GM21526 (cell line): ENCODE data around the gene BBX.
"Not testable (repeated sequence)": the region's sequence is repeated elsewhere in the genome, so short reads cannot be mapped to it uniquely, and the experiment has no call there.

ENCODE experiments used
- ATAC-seq: cut with Tn5 transposase; IDR thresholded peaks from one replicate; pipeline ENCODE4 v1.9.1; 2021; ENCODE audit warnings: moderate library complexity; ENCODE audit not compliant: unreplicated experiment, low FRiP score

The BBX gene

GRCh38 chr3:107540857-107541256, 18.1 kb downstream of the BBX start:
- ATAC-seq = no peak

- ATAC-seq = no peak
Measured at GRCh38 chr3:107542665-107543064, 19.9 kb downstream of the BBX start.

DNA sequence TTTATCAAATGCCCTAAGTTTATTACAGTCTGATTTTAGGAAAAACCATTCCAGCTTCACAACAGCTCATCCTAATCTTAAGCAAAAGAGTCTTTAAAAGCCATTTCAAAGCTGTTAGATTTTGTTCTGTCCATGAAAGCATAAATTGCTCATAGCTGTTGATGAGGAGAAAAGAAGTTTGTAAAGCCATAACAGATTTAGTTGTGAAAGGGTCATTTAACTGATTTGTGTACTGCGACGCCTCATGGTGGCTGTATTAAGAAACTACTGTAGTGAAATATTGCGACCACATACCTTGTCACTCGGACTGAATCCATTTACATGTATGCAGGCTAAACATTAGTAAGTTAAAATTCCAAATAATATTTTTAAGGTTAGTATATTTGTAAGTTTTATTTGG, 20.9 kb downstream of the BBX start:
- ATAC-seq = no peak

- ATAC-seq = no peak
Measured at GRCh38 chr3:107545680-107546120, 22.9 kb downstream of the BBX start.

GRCh38 chr3:107548601-107549000, 25.8 kb downstream of the BBX start:
- no peak for ATAC-seq

DNA sequence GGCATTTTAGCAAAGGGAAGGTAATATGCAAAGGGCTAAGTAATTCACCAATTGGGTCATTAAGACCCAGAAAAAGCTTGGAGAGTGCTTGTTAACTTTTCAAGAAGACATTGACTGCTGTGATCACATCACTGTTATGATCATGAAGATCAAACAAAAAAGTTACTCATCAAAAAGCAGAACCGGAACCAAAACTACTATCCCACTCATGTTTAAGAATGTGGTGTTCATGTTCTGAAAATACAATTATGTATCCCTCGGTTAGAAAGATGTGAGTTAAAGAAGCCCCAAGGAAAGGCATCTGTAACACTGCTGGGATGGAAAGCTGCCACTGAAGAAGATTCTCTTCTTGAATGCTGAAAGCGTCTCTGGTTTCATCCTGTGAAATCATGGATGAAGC, 32.6 kb downstream of the BBX start:
- ATAC-seq = no peak

- ATAC-seq = no peak
Measured at GRCh38 chr3:107557743-107558142, 35.0 kb downstream of the BBX start.

DNA sequence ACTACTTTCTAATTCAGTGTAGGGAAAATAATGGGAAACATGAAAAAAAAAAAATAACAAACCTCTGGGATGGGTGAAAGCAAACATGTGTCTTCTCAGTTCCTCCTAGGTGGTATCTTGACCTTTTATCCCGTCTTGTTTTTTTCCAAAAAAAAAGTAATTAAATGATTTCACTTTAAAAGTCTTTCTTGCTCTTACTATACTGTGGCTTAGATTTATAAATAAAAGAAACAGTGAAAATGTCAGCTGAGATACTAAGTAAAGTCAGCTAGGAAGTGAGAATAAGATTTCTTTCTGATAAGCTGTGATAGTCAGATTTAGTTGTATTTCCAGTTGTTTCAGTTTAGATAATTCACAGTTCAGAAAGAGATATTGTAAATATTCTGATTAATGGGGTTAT, 37.4 kb downstream of the BBX start:
- no peak for ATAC-seq

DNA sequence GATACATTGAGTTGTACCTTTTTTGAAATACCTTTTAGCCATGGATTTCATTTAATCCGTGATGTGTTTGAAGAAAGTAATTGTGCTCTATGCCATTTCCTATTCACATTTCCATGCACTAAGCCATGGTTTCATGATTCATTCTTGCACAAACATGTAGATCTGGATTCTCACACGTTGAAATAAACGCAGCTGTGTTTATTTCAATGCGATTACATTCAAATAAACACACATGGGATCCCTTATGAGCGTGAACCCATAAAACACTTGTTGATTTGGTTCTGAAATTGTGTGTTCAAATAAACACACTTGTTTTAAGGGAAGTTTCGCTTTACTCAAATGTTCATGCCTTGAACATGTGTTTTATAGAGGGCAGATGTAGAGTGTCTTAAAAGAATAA, 39.2 kb downstream of the BBX start:
- ATAC-seq = no peak

GRCh38 chr3:107562969-107563529, 40.3 kb downstream of the BBX start:
- no peak for ATAC-seq

DNA sequence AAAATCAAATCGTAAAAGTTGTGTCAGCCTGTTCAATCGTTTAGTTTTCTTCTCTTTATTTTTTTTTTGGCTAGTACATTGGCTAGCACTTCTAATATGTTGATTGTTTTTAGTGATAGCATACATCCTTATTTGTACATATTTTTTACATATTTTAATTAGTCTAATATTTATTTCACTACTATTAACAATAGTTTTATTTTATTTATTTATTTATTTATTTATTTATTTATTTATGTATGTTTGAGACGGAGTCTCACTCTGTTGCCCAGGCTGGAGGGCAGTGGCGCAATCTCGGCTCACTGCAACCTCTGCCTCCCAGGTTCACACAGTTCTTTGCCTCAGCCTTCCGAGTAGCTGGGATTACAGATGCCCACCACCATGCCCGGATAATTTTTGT, 42.5 kb downstream of the BBX start:
- not testable (repeated sequence) for ATAC-seq

- not testable (repeated sequence) for ATAC-seq
Measured at GRCh38 chr3:107571089-107571488, 48.3 kb downstream of the BBX start.

GRCh38 chr3:107571492-107571891, 48.7 kb downstream of the BBX start:
- not testable (repeated sequence) for ATAC-seq

DNA sequence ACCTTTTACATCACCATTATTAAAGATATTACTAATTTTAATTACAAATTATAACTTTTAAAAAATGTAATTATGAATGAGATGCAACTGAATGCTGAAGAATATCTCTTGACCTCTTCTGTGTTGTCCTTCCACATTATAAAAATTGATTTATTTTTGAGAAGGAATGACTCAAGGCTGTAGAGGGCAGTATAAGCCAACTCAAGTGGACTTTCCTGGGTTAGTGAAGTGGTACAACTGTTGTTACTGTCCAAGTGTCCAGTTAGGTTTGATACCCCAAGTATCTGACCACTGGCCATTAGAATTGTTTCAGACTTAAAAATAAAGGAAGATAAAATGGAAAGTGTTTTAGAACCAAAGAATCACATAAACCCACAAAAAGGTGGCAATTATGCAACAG, 51.9 kb downstream of the BBX start:
- peak; percentile 74 for ATAC-seq

GRCh38 chr3:107578091-107578490, 55.3 kb downstream of the BBX start:
- ATAC-seq = no peak

DNA sequence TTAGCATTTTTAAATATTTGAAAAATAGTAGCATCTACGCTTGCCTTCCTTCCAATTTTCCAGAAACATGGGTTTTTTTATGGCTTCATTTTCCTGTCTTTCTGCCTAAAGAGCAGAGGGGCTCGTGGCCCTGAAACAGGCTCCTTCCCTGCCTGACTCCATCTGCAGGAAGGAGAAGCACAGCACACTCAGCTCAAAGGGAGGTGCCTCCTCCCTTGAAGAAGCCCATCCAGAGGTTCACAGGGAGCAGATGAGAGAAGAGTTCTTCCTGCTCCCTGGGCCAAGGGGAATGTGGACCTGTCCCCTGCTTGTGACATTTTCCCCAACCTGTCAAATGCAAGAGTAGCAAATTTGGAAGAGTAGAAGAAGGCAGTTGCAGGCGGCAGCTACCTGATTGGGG, 55.8 kb downstream of the BBX start:
- ATAC-seq = no peak

DNA sequence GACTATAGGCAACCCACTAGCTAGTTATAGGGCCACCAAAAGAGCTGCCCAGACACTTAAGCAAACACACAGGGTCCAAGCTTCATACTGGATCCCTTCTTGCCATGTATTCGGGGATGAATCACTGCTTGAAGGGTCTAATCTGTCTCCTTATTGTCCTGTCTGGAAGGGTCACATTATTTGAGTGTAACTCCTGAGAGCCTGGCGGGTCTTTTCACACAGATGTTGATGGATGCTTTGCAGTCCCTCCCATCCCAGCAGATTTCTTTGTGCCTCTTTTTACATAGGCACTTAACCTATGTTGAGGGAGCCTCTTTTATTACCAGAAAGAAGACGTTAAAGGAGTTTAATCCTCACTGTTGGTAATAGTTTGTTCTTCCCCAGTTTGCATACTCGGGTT, 56.6 kb downstream of the BBX start:
- no peak for ATAC-seq

DNA sequence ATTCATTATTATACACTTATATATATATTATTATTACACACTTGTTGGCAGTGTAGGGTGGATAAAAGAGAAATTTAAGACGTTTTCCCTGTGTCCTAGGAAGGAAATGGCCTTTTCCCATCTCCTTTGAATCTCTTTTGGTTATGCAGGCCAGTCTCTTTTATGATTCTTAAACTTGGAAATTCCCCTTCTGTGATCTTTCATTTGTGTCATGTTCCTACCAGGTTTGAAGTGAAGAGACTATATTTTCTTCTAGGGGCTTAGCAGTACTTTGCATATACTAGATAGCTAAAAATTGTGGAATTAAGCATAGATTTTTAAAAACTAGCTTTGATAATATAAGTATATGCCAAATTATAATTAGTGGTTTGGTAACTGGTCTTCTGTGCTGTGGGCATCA, 58.5 kb downstream of the BBX start:
- ATAC-seq = no peak

- no peak for ATAC-seq
Measured at GRCh38 chr3:107588217-107588616, 65.5 kb downstream of the BBX start.

DNA sequence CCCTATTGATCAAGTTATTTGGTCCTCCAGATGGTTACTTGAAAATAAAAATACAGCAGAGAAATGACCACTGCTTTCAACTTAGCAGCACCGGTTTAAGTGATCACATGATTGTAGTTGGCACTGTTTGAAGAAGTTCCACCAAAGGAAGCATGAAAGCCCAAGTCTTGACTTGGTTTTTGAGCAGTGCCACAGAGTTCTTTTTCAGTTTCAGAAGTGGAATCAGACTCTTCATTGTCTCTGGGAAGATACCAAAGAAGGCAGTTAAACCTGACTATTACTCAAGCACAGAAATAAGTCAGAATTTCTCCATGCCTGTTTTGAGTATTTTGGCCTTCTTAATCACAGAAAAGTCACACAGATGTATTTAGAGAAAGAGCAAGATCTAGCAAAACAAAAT, 66.7 kb downstream of the BBX start:
- no peak for ATAC-seq

- ATAC-seq = no peak
Measured at GRCh38 chr3:107590786-107591185, 68.0 kb downstream of the BBX start.

GRCh38 chr3:107592073-107592472, 69.3 kb downstream of the BBX start:
- ATAC-seq = no peak

- ATAC-seq = no peak
Measured at GRCh38 chr3:107594870-107595269, 72.1 kb downstream of the BBX start.
